GM12878 (cell line): ENCODE measurements around the gene LMOD1. TPM values are rescaled to one million over a fixed set of nuclear protein-coding genes. Genes with fewer than 3 reads are reported as not detected.

Experiments
- ATAC-seq: fragments of 200-7000 bp; cut with Tn5 transposase; 3 replicates; pipeline ENCODE4 v1.9.1; 2020; ENCODE audit warnings: mild to moderate bottlenecking, moderate library complexity
- BruUV-seq: library from RNA; stranded (reverse); fragments of 400-500 nt; replicated peaks from 2 replicates; lab custom pipeline; 2021; lab: Mats Ljungman, UMichigan
- CTCF ChIA-PET: fragments of 300-600 bp; sonication (Branson Sonifier 250); formaldehyde crosslinking; extraction: SDS; loops from one replicate; lab custom pipeline; 2021; ENCODE audit warnings: inconsistent platforms; lab: Yijun Ruan, JAX
- POLR2A ChIA-PET: fragments of 350-600 bp; formaldehyde crosslinking; extraction: SDS; loops from one replicate; lab custom pipeline; 2021; ENCODE audit warnings: inconsistent platforms; lab: Charles Lee
- RAD21 ChIA-PET: fragments of 300-600 bp; sonication (Branson Sonifier 250); formaldehyde crosslinking; loops from one replicate; lab custom pipeline; 2023; ENCODE audit warnings: antibody characterized with exemption; ENCODE audit not compliant: unreplicated experiment; lab: Charles Lee
- SMC1A ChIA-PET: fragments of 300-600 bp; sonication (Branson Sonifier 250); formaldehyde crosslinking; loops from one replicate; lab custom pipeline; 2023; ENCODE audit not compliant: unreplicated experiment, uncharacterized antibody; lab: Charles Lee
- DNase-seq: peaks from one replicate; pipeline ENCODE4 v3.0.0-alpha.2; 2011; ENCODE audit warnings: low read depth, low spot score
- FAIRE-seq: peaks from 3 replicates; lab custom pipeline; 2011; peaks lifted over from hg19 to GRCh38; lab: Jason Lieb, UNC
- H2AFZ ChIP-seq: 2 replicates; pipeline ENCODE4 v1.6.0; 2011; ENCODE audit warnings: low read depth, low read length, control low read depth; ENCODE audit not compliant: control insufficient read depth
- H3K27ac ChIP-seq: 2 replicates; pipeline ENCODE4 v1.5.1; 2011; ENCODE audit warnings: control low read depth; ENCODE audit not compliant: control insufficient read depth, insufficient read depth
- H3K27me3 ChIP-seq, 2 experiments: replicated peaks in 1 of 2; 2 replicates each; pipeline versions ENCODE4 v1.6.0 to v1.6.1; 2011; ENCODE audit warnings: low read length in 1 of 2; ENCODE audit not compliant: control insufficient read depth in 2 of 2, insufficient read depth in 2 of 2
- H3K36me3 ChIP-seq, 2 experiments: 2 replicates each; pipeline ENCODE4 v1.5.1; 2011; ENCODE audit warnings: low read length in 1 of 2; ENCODE audit not compliant: control insufficient read depth in 2 of 2, insufficient read depth in 2 of 2
- H3K4me1 ChIP-seq: 2 replicates; pipeline ENCODE4 v1.6.1; 2011; ENCODE audit warnings: mild to moderate bottlenecking, low read length, moderate library complexity, mixed read lengths; ENCODE audit not compliant: control insufficient read depth, insufficient read depth
- H3K4me2 ChIP-seq: 2 replicates; pipeline ENCODE4 v1.6.0; 2011; ENCODE audit warnings: control low read depth; ENCODE audit not compliant: control insufficient read depth, insufficient read depth
- H3K4me3 ChIP-seq: fragments of 200-600 bp; sonication (generic); 2 replicates; pipeline ENCODE4 v1.5.1; 2016
- H3K79me2 ChIP-seq: 2 replicates; pipeline ENCODE4 v1.6.0; 2011; ENCODE audit warnings: low read length; ENCODE audit not compliant: control insufficient read depth, insufficient read depth
- H3K9ac ChIP-seq: 2 replicates; pipeline ENCODE4 v1.8.0; 2011; ENCODE audit warnings: low read length, control low read depth, mixed read lengths; ENCODE audit not compliant: control insufficient read depth, insufficient read depth
- H3K9me3 ChIP-seq: replicated peaks from 3 replicates; pipeline ENCODE4 v1.5.1; 2011; ENCODE audit warnings: mild to moderate bottlenecking, low read length; ENCODE audit not compliant: control insufficient read depth, insufficient read depth
- H4K20me1 ChIP-seq: 2 replicates; pipeline ENCODE4 v1.6.0; 2011; ENCODE audit not compliant: control insufficient read depth, insufficient read depth
- CBFB ChIP-seq: IDR thresholded peaks from 2 replicates; pipeline ENCODE4 v1.6.1; 2016; ENCODE audit warnings: antibody characterized with exemption, low read depth
- CHD4 ChIP-seq: fragments of 200-600 bp; sonication (generic); IDR thresholded peaks from 2 replicates; pipeline ENCODE4 v1.6.1; 2016; ENCODE audit warnings: mild to moderate bottlenecking
- ESRRA ChIP-seq: IDR thresholded peaks from 2 replicates; pipeline ENCODE4 v1.6.1; 2012; ENCODE audit warnings: mild to moderate bottlenecking, low read length, improper control_type of control experiment
- KDM1A ChIP-seq: fragments of 200-600 bp; sonication (generic); IDR thresholded peaks from 2 replicates; pipeline ENCODE4 v1.6.1; 2016; ENCODE audit warnings: borderline replicate concordance
- PAX8 ChIP-seq: fragments of 450-650 bp; IDR thresholded peaks from 2 replicates; pipeline ENCODE4 v1.6.1; 2017; ENCODE audit warnings: mild to moderate bottlenecking, moderate library complexity
- SMAD1 ChIP-seq: fragments of 450-650 bp; IDR thresholded peaks from 2 replicates; pipeline ENCODE4 v1.6.1; 2018; ENCODE audit warnings: mild to moderate bottlenecking, low read depth; ENCODE audit not compliant: partially characterized antibody
- SP1 ChIP-seq: IDR thresholded peaks from one replicate; pipeline ENCODE4 v1.6.1; 2011; ENCODE audit warnings: low read depth, low read length
- SPI1 ChIP-seq: IDR thresholded peaks from 2 replicates; pipeline ENCODE4 v1.6.1; 2011; ENCODE audit warnings: low read depth, mild to moderate bottlenecking, low read length, moderate library complexity, borderline replicate concordance; ENCODE audit not compliant: insufficient read depth
- WGBS: methylation state at CpG from one replicate; pipeline ENCODE4 v1.1.6; 2016; ENCODE audit warnings: low lambda C conversion rate; ENCODE audit not compliant: insufficient replicate concordance, insufficient coverage; ENCODE audit errors: missing lambda C conversion rate; 5-methylcytosine and 5-hydroxymethylcytosine counted together
- in situ Hi-C: fragments of 300-500 bp; cut with MboI; formaldehyde crosslinking; loops from 9 replicates; pipeline ENCODE4 v1.14.3; 2018; ENCODE audit warnings: mixed read lengths
- intact Hi-C: fragments of 100-400 bp; cut with micrococcal nuclease; formaldehyde crosslinking; loops from one replicate; pipeline ENCODE4 v1.14.2; 2022; ENCODE audit not compliant: unreplicated experiment
- polyA plus RNA-seq, 11 experiments: library from polyadenylated mRNA; depleted of rRNA in 4 of 11; unstranded in 6 of 11; stranded (reverse) in 5 of 11; fragments of >200 nt; fragmentation: Nextera tagmentation in 4 of 11; fragmentation: Illumina TruSeq in 1 of 11; extraction: Ambion mirVana in 4 of 11; extraction: Trizol in 1 of 11; gene quantifications; 1 replicate in 1 of 11; 2 replicates in 10 of 11; pipeline versions ENCODE4 v1.2.1 to v1.2.3, GENCODE V29; 2011 to 2016; ENCODE audit warnings: inconsistent platforms in 2 of 11, missing spikeins in 2 of 11, low read depth in 1 of 11
- total RNA-seq, 4 experiments: library from RNA; depleted of rRNA in 3 of 4; stranded (reverse); fragments of >200 nt in 3 of 4; fragmentation: Illumina TruSeq in 1 of 4; extraction: Trizol in 1 of 4; gene quantifications; 2 replicates each; pipeline versions ENCODE4 v1.2.1 to v1.2.3, GENCODE V29; 2013 to 2021
- TF ChIP-seq, protein P1 (sequence below): fragments of 450-650 bp; formaldehyde crosslinking; IDR thresholded peaks from 2 replicates; pipeline ENCODE4 v1.4.0; 2022; ENCODE audit warnings: mild to moderate bottlenecking, moderate library complexity
- TF ChIP-seq, protein P2 (sequence below): fragments of 450-650 bp; formaldehyde crosslinking; IDR thresholded peaks from 2 replicates; pipeline ENCODE4 v1.4.0; 2020; ENCODE audit warnings: mild to moderate bottlenecking, moderate library complexity
- TF ChIP-seq, protein P3 (sequence below): IDR thresholded peaks from 2 replicates; pipeline ENCODE4 v1.6.1; 2012; ENCODE audit warnings: low read depth, low read length, improper control_type of control experiment
- TF ChIP-seq, protein P4 (sequence below): fragments of 450-650 bp; IDR thresholded peaks from 2 replicates; pipeline ENCODE4 v1.6.1; 2017; ENCODE audit warnings: mild to moderate bottlenecking, low read depth, inconsistent platforms; ENCODE audit not compliant: poor library complexity, severe bottlenecking

The LMOD1 gene
- total and polyA plus RNA-seq, 10 of the 15 experiments (the other 5 are each of a cell fraction or from before 2014, with no cell fraction given), result 0.15 TPM; not detected in 9

- TF ChIP-seq SMAD1 (no peak), PAX8 (no peak), SPI1 (no peak), SP1 (no peak)
- TF ChIP-seq, protein P1, sequence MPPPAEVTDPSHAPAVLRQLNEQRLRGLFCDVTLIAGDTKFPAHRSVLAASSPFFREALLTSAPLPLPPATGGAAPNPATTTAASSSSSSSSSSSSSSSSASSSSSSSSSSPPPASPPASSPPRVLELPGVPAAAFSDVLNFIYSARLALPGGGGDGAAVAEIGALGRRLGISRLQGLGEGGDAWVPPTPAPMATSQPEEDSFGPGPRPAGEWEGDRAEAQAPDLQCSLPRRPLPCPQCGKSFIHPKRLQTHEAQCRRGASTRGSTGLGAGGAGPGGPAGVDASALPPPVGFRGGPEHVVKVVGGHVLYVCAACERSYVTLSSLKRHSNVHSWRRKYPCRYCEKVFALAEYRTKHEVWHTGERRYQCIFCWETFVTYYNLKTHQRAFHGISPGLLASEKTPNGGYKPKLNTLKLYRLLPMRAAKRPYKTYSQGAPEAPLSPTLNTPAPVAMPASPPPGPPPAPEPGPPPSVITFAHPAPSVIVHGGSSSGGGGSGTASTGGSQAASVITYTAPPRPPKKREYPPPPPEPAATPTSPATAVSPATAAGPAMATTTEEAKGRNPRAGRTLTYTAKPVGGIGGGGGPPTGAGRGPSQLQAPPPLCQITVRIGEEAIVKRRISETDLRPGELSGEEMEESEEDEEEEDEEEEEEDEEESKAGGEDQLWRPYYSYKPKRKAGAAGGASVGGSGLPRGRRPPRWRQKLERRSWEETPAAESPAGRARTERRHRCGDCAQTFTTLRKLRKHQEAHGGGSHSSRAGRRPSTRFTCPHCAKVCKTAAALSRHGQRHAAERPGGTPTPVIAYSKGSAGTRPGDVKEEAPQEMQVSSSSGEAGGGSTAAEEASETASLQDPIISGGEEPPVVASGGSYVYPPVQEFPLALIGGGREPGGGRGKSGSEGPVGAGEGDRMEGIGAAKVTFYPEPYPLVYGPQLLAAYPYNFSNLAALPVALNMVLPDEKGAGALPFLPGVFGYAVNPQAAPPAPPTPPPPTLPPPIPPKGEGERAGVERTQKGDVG (CRISPR knock-in tag), result no peak
Measured at GRCh38 chr1:201989354-201990128, 43.2 kb upstream of the LMOD1 start (continued).

DNA sequence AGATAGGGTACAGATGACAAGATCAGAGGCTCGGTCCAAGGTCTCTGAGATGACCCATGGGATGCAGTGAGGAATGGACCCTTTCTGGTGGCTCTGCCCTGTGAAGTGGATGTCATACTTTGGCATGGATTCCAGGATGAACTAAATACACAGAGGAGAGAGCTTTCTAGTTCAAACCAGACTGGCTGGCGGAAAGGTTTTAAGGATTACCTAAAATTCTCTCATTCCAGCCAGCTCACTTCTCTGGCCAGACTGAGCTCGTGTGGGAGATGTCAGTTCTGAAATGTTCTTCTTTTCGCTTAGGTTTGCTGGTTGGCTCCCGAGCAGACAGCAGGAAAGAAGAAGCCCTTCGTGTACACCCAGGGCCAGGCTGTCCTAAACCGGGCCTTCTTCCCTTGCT is 42.3 kb upstream of the LMOD1 start:
- no peaks in the 10 kb centered on the region; the same call in 1 of the 2 replicates for H3K4me1 ChIP-seq
- no peaks in the 10 kb centered on the region for H3K27me3 ChIP-seq
- H3K27ac ChIP-seq, result no peak overlapping the region
- peaks cover 11% of the 10 kb centered on the region for H3K79me2 ChIP-seq
- peaks cover 4 to 9% of the 10 kb centered on the region in 2 experiments; a peak in 3 of 4 replicates for H3K36me3 ChIP-seq
- H4K20me1 ChIP-seq, result no peaks in the 10 kb centered on the region
- CTCF ChIA-PET, result interaction anchor here (0.6 to 2.5 kb wide), 2 partner anchors 11 to 17 kb away, joined by 3 to 21 read pairs; no protein-coding TSS in a partner anchor
- no peak overlapping the region for H3K4me3 ChIP-seq
- DNase-seq (no peak), ATAC-seq (no peak), FAIRE-seq (no peak)
- no peak overlapping the region for H3K4me2 ChIP-seq
- BruUV-seq, result no TSS peak
- in situ Hi-C loops (no loop called here), intact Hi-C loops (no loop called here)
- no peaks in the 10 kb centered on the region for H3K9me3 ChIP-seq
- SMC1A ChIA-PET, result no interaction called here
- H3K9ac ChIP-seq, result no peak overlapping the region
- RAD21 ChIA-PET, result no interaction called here
- POLR2A ChIA-PET, result interaction anchor here (0.6 kb wide), 1 partner anchor 336 kb away, joined by 8 read pairs; no protein-coding TSS in a partner anchor
- 78% methylated on average over 7 of the region's 7 CpGs for WGBS
- no peak overlapping the region for H2AFZ ChIP-seq
- TF ChIP-seq, protein P2, sequence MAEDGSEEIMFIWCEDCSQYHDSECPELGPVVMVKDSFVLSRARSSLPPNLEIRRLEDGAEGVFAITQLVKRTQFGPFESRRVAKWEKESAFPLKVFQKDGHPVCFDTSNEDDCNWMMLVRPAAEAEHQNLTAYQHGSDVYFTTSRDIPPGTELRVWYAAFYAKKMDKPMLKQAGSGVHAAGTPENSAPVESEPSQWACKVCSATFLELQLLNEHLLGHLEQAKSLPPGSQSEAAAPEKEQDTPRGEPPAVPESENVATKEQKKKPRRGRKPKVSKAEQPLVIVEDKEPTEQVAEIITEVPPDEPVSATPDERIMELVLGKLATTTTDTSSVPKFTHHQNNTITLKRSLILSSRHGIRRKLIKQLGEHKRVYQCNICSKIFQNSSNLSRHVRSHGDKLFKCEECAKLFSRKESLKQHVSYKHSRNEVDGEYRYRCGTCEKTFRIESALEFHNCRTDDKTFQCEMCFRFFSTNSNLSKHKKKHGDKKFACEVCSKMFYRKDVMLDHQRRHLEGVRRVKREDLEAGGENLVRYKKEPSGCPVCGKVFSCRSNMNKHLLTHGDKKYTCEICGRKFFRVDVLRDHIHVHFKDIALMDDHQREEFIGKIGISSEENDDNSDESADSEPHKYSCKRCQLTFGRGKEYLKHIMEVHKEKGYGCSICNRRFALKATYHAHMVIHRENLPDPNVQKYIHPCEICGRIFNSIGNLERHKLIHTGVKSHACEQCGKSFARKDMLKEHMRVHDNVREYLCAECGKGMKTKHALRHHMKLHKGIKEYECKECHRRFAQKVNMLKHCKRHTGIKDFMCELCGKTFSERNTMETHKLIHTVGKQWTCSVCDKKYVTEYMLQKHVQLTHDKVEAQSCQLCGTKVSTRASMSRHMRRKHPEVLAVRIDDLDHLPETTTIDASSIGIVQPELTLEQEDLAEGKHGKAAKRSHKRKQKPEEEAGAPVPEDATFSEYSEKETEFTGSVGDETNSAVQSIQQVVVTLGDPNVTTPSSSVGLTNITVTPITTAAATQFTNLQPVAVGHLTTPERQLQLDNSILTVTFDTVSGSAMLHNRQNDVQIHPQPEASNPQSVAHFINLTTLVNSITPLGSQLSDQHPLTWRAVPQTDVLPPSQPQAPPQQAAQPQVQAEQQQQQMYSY (CRISPR knock-in tag), result no peak
- TF ChIP-seq CBFB, result no peak
- TF ChIP-seq KDM1A, result no peak
- TF ChIP-seq, protein P3, sequence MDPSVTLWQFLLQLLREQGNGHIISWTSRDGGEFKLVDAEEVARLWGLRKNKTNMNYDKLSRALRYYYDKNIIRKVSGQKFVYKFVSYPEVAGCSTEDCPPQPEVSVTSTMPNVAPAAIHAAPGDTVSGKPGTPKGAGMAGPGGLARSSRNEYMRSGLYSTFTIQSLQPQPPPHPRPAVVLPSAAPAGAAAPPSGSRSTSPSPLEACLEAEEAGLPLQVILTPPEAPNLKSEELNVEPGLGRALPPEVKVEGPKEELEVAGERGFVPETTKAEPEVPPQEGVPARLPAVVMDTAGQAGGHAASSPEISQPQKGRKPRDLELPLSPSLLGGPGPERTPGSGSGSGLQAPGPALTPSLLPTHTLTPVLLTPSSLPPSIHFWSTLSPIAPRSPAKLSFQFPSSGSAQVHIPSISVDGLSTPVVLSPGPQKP, result no peak
- TF ChIP-seq, protein P4, sequence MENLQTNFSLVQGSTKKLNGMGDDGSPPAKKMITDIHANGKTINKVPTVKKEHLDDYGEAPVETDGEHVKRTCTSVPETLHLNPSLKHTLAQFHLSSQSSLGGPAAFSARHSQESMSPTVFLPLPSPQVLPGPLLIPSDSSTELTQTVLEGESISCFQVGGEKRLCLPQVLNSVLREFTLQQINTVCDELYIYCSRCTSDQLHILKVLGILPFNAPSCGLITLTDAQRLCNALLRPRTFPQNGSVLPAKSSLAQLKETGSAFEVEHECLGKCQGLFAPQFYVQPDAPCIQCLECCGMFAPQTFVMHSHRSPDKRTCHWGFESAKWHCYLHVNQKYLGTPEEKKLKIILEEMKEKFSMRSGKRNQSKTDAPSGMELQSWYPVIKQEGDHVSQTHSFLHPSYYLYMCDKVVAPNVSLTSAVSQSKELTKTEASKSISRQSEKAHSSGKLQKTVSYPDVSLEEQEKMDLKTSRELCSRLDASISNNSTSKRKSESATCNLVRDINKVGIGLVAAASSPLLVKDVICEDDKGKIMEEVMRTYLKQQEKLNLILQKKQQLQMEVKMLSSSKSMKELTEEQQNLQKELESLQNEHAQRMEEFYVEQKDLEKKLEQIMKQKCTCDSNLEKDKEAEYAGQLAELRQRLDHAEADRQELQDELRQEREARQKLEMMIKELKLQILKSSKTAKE, result no peak
- no peak for TF ChIP-seq ESRRA
- no peak for TF ChIP-seq CHD4
